Osteoblast (primary cell): Measurements from ENCODE around the gene SAP30L. TPM values are rescaled to one million over a fixed set of nuclear protein-coding genes. Genes with fewer than 3 reads are reported as not detected.

Experiments
- DNase-seq: peaks from one replicate; pipeline ENCODE4 v3.0.0; 2011; ENCODE audit warnings: low spot score, mixed read lengths; ENCODE audit not compliant: insufficient read length; ENCODE audit errors: missing footprints
- H2AFZ ChIP-seq: 2 replicates; pipeline ENCODE4 v1.6.0; 2011; ENCODE audit warnings: mild to moderate bottlenecking, low read length
- H3K27ac ChIP-seq: 2 replicates; pipeline ENCODE4 v1.5.1; 2011; ENCODE audit warnings: mild to moderate bottlenecking, low read depth, low read length, moderate library complexity
- H3K27me3 ChIP-seq: 2 replicates; pipeline ENCODE4 v1.6.0; 2012; ENCODE audit warnings: mild to moderate bottlenecking, control low read depth, inconsistent platforms, low read length, moderate library complexity; ENCODE audit not compliant: insufficient read depth
- H3K36me3 ChIP-seq: 2 replicates; pipeline ENCODE4 v1.5.1; 2011; ENCODE audit warnings: mild to moderate bottlenecking, low read length, control low read depth, moderate library complexity; ENCODE audit not compliant: insufficient read depth
- H3K4me1 ChIP-seq: 2 replicates; pipeline ENCODE4 v1.5.1; 2011; ENCODE audit warnings: mild to moderate bottlenecking, low read length, control low read depth, moderate library complexity; ENCODE audit not compliant: insufficient read depth
- H3K4me2 ChIP-seq: 2 replicates; pipeline ENCODE4 v1.6.0; 2011; ENCODE audit warnings: mild to moderate bottlenecking, low read length; ENCODE audit not compliant: insufficient read depth
- H3K4me3 ChIP-seq: fragments of 200-600 bp; sonication (generic); 3 replicates; pipeline ENCODE4 v1.5.1; 2012; ENCODE audit warnings: mild to moderate bottlenecking, low read length, inconsistent platforms; ENCODE audit not compliant: insufficient read depth
- H3K79me2 ChIP-seq: 2 replicates; pipeline ENCODE4 v1.6.0; 2012; ENCODE audit warnings: mild to moderate bottlenecking, low read length, control low read depth, inconsistent platforms; ENCODE audit not compliant: insufficient read depth
- H3K9me3 ChIP-seq: 2 replicates; pipeline ENCODE4 v1.5.1; 2011; ENCODE audit warnings: low read depth, low read length, control low read depth
- H4K20me1 ChIP-seq: 2 replicates; pipeline ENCODE4 v1.6.0; 2012; ENCODE audit warnings: mild to moderate bottlenecking, low read length, control low read depth; ENCODE audit not compliant: insufficient read depth
- total RNA-seq: library from RNA; depleted of rRNA; stranded (reverse); fragments of >200 nt; gene quantifications from 2 replicates; pipeline ENCODE4 v1.2.3, GENCODE V29; 2012
- TF ChIP-seq, protein P1 (sequence below): IDR thresholded peaks from 2 replicates; pipeline ENCODE4 v1.5.1; 2011; ENCODE audit warnings: mild to moderate bottlenecking, low read depth, low read length, moderate library complexity; ENCODE audit errors: extremely low read depth

SAP30L gene
- total RNA-seq, 1 donor: 32.2 TPM

DNA sequence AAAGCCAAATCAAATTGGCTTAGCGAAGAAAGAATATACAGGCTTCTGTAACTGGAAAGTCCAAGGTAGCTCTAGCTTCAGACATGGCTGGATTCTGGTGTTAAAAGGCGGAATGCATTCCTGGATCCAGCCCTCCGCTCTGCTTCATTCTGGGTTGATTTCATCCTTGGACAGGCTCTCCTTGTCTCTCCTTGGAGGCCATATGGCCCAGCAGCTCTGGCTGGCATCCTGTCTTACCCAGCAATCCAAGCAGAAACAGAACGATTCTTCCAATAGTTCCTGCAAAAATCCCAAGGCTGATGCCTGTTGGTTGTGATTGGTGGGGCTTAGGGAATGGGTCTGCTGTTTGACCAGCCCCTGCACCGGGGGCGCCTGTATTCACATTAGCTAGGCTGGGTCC is 37.0 kb upstream of the SAP30L start:
- peaks cover 36% of the 10 kb centered on the region for H3K36me3 ChIP-seq
- DNase-seq: no peak
- H3K4me2 ChIP-seq: no peak overlapping the region
- TF ChIP-seq, protein P1, sequence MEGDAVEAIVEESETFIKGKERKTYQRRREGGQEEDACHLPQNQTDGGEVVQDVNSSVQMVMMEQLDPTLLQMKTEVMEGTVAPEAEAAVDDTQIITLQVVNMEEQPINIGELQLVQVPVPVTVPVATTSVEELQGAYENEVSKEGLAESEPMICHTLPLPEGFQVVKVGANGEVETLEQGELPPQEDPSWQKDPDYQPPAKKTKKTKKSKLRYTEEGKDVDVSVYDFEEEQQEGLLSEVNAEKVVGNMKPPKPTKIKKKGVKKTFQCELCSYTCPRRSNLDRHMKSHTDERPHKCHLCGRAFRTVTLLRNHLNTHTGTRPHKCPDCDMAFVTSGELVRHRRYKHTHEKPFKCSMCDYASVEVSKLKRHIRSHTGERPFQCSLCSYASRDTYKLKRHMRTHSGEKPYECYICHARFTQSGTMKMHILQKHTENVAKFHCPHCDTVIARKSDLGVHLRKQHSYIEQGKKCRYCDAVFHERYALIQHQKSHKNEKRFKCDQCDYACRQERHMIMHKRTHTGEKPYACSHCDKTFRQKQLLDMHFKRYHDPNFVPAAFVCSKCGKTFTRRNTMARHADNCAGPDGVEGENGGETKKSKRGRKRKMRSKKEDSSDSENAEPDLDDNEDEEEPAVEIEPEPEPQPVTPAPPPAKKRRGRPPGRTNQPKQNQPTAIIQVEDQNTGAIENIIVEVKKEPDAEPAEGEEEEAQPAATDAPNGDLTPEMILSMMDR: no peak
- no peaks in the 10 kb centered on the region for H3K9me3 ChIP-seq
- no peak overlapping the region for H2AFZ ChIP-seq
- H3K4me3 ChIP-seq: no peak overlapping the region
- no peaks in the 10 kb centered on the region for H3K79me2 ChIP-seq
- no peaks in the 10 kb centered on the region for H4K20me1 ChIP-seq
- no peak overlapping the region for H3K27ac ChIP-seq
- peaks cover 15% of the 10 kb centered on the region for H3K4me1 ChIP-seq
- H3K27me3 ChIP-seq: no peaks in the 10 kb centered on the region

DNA sequence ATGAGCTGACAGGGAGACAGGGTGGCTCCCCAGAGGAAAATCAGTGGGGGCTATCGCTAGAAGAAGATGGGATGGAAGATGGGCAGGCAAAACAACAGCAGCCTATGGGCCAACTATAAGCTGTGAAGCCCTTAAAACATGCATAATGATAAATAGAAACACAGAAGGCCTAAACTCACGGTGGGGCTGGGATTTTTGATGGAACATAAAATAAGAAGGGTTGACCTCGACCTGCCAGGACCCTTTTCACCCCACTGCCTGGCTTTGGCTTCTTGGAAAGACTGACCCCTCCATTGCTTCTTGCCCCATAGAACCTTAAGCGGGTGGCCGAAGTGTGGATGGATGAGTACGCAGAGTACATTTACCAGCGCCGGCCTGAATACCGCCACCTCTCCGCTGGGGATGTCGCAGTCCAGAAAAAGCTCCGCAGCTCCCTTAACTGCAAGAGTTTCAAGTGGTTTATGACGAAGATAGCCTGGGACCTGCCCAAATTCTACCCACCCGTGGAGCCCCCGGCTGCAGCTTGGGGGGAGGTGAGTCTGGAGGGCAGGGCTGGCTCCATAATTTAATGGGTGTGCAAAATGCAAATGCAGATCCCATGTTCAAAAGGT is 36.5 kb upstream of the SAP30L start:
- H3K79me2 ChIP-seq: no peaks in the 10 kb centered on the region
- no peak overlapping the region for H2AFZ ChIP-seq
- H3K27ac ChIP-seq: no peak overlapping the region
- no peaks in the 10 kb centered on the region for H3K27me3 ChIP-seq
- no peak overlapping the region for H3K4me3 ChIP-seq
- H3K9me3 ChIP-seq: no peaks in the 10 kb centered on the region
- H3K36me3 ChIP-seq: peaks cover 36% of the 10 kb centered on the region
- TF ChIP-seq, protein P1: no peak
- H4K20me1 ChIP-seq: no peaks in the 10 kb centered on the region
- H3K4me2 ChIP-seq: no peak overlapping the region
- no peak for DNase-seq
- H3K4me1 ChIP-seq: peaks cover 15% of the 10 kb centered on the region

DNA sequence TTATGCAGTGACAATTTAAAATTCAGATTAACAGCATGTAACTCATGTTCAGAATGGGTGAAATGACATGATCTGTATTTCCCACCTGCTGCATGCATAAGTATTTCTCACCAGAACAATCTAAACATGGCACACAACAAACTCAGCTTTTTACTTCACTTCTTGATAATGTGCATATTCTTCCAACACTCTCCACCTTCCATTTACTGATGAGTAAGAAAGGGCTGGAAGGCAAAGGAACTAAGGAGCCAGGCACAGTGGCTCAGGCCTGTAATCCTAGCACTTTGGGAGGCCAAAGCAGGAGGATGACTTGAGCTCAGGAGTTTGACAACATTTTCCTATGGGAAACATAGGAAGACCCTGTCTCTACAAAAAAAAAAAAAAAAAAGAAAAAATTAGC is 35.8 kb upstream of the SAP30L start:
- DNase-seq: no peak
- H4K20me1 ChIP-seq: no peaks in the 10 kb centered on the region
- H2AFZ ChIP-seq: no peak overlapping the region
- no peaks in the 10 kb centered on the region for H3K79me2 ChIP-seq
- H3K36me3 ChIP-seq: peaks cover 36% of the 10 kb centered on the region
- TF ChIP-seq, protein P1: no peak
- H3K4me3 ChIP-seq: no peak overlapping the region
- H3K27ac ChIP-seq: no peak overlapping the region
- no peak overlapping the region for H3K4me2 ChIP-seq
- peaks cover 11% of the 10 kb centered on the region for H3K4me1 ChIP-seq
- no peaks in the 10 kb centered on the region for H3K27me3 ChIP-seq
- no peaks in the 10 kb centered on the region for H3K9me3 ChIP-seq

DNA sequence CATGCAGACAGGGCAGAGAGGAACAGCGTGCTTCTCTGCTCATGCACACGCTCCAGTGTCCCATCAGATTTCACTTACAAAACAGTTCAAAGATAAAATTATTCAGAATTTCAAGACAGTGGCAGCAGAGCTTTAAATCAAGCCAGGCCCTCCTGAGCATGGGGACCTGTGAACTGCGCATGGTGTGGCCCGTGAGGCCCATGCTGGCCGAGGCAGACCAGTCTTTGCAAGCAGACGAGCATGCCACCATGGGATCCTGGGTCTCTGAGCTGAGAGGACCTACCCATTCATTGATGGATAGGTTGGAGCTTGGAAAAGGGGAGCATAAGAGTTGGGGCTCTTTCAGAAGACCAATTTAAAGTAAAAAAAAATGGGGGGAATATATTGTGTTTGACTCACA is 35.0 kb upstream of the SAP30L start:
- DNase-seq: no peak
- Histone ChIP-seq H3K4me2 (no peak overlapping the region), H3K27me3 (no peaks in the 10 kb centered on the region), H3K4me3 (no peak overlapping the region), H3K79me2 (no peaks in the 10 kb centered on the region), H3K36me3 (peaks cover 36% of the 10 kb centered on the region), H3K9me3 (no peaks in the 10 kb centered on the region), H3K27ac (no peak overlapping the region), H4K20me1 (no peaks in the 10 kb centered on the region), H3K4me1 (peaks cover 5% of the 10 kb centered on the region), H2AFZ (no peak overlapping the region)
- TF ChIP-seq, protein P1: no peak
